Endothelial cell (in vitro differentiated cells): Measurements from ENCODE around the gene RNPS1. TPM values are rescaled to one million over a fixed set of nuclear protein-coding genes. Genes with fewer than 3 reads are reported as not detected.

Experiments
- DNase-seq: peaks from one replicate; pipeline ENCODE4 v3.0.0; 2021; ENCODE audit warnings: low spot score
- H3K27ac Mint-ChIP-seq: one replicate; pipeline ENCODE4 v1.8.0; 2021; ENCODE audit warnings: mixed read lengths, inconsistent platforms; ENCODE audit not compliant: unreplicated experiment
- H3K27me3 Mint-ChIP-seq: one replicate; pipeline ENCODE4 v1.8.0; 2021; ENCODE audit warnings: mild to moderate bottlenecking, moderate library complexity, mixed read lengths, inconsistent platforms; ENCODE audit not compliant: unreplicated experiment
- H3K36me3 Mint-ChIP-seq: one replicate; pipeline ENCODE4 v1.8.0; 2021; ENCODE audit warnings: mild to moderate bottlenecking, low read depth, mixed read lengths, inconsistent platforms; ENCODE audit not compliant: unreplicated experiment
- H3K4me1 Mint-ChIP-seq: one replicate; pipeline ENCODE4 v1.8.0; 2021; ENCODE audit warnings: mild to moderate bottlenecking, mixed read lengths, inconsistent platforms; ENCODE audit not compliant: unreplicated experiment
- H3K4me3 Mint-ChIP-seq: one replicate; pipeline ENCODE4 v1.8.0; 2021; ENCODE audit warnings: mild to moderate bottlenecking, mixed read lengths, inconsistent platforms; ENCODE audit not compliant: unreplicated experiment
- H3K9me3 Mint-ChIP-seq: one replicate; pipeline ENCODE4 v1.8.0; 2021; ENCODE audit warnings: mixed read lengths, inconsistent platforms; ENCODE audit not compliant: unreplicated experiment
- CTCF ChIP-seq: fragments of 200-600 bp; sonication (generic); IDR thresholded peaks from one replicate; pipeline ENCODE4 v1.5.0; 2021; ENCODE audit warnings: antibody characterized with exemption; ENCODE audit not compliant: unreplicated experiment
- total RNA-seq: library from RNA; stranded (reverse); fragmentation: NEBNext Ultra II Directional; extraction: Animal tissue kit (Norgen Biotek cat#: 25700); gene quantifications from one replicate; pipeline ENCODE4 v1.2.1, GENCODE V29; 2021; ENCODE audit not compliant: unreplicated experiment

The RNPS1 gene
- total RNA-seq, 1 donor from 2014 or later = 203 TPM

- Mint-ChIP-seq H3K27me3 (peaks cover 11% of the 10 kb centered on the region), H3K27ac (no peak overlapping the region), H3K36me3 (peaks cover 6% of the 10 kb centered on the region), H3K4me1 (no peaks in the 10 kb centered on the region), H3K4me3 (no peak overlapping the region), H3K9me3 (no peaks in the 10 kb centered on the region)
- no peak for TF ChIP-seq CTCF
- no peak for DNase-seq
Measured at GRCh38 chr16:2275476-2276367, 7.8 kb upstream of the RNPS1 start.

- no peaks in the 10 kb centered on the region for H3K36me3 Mint-ChIP-seq
- no peak overlapping the region for H3K4me3 Mint-ChIP-seq
- peaks cover 12% of the 10 kb centered on the region for H3K27me3 Mint-ChIP-seq
- H3K27ac Mint-ChIP-seq = no peak overlapping the region
- H3K9me3 Mint-ChIP-seq = no peaks in the 10 kb centered on the region
- no peak for TF ChIP-seq CTCF
- peaks cover 6% of the 10 kb centered on the region for H3K4me1 Mint-ChIP-seq
- no peak for DNase-seq
Measured at GRCh38 chr16:2273931-2274330, 6.0 kb upstream of the RNPS1 start.

- no peak for TF ChIP-seq CTCF
- no peak for DNase-seq
- Mint-ChIP-seq H3K27ac (no peak overlapping the region), H3K4me1 (peaks cover 6% of the 10 kb centered on the region), H3K27me3 (peaks cover 12% of the 10 kb centered on the region), H3K4me3 (no peak overlapping the region), H3K36me3 (no peaks in the 10 kb centered on the region), H3K9me3 (no peaks in the 10 kb centered on the region)
Measured at GRCh38 chr16:2273484-2273883, 5.6 kb upstream of the RNPS1 start.

GRCh38 chr16:2271848-2272461 is 4.0 kb upstream of the RNPS1 start:
- Mint-ChIP-seq H3K9me3 (no peaks in the 10 kb centered on the region), H3K27ac (no peak overlapping the region), H3K4me1 (peaks cover 8% of the 10 kb centered on the region), H3K36me3 (peaks cover under 1% of the 10 kb centered on the region), H3K27me3 (peaks cover 7% of the 10 kb centered on the region), H3K4me3 (no peak overlapping the region)
- TF ChIP-seq CTCF = no peak
- DNase-seq = no peak
